A549 (cell line): ENCODE results near the gene MAPK11. TPM values are rescaled to one million over a fixed set of nuclear protein-coding genes. Genes with fewer than 3 reads are reported as not detected.

ENCODE experiments used
- ATAC-seq, 2 experiments: fragments of 200-7000 bp in 1 of 2; fragments of >200 bp in 1 of 2; cut with Nextera tagmentation in 1 of 2; cut with Tn5 transposase in 1 of 2; 3 replicates each; pipeline versions ENCODE4 v1.8.0 to v1.9.1; 2018 to 2020; ENCODE audit warnings: mild to moderate bottlenecking in 1 of 2, moderate library complexity in 1 of 2
- CTCF ChIA-PET: fragments of 300-600 bp; sonication (Branson Sonifier 250); formaldehyde crosslinking; extraction: SDS; loops from one replicate; lab custom pipeline; 2021; ENCODE audit warnings: antibody characterized with exemption, inconsistent platforms; lab: Yijun Ruan, JAX
- POLR2A ChIA-PET: fragments of 350-600 bp; formaldehyde crosslinking; extraction: SDS; loops from one replicate; lab custom pipeline; 2021; ENCODE audit warnings: antibody characterized with exemption, inconsistent platforms; lab: Yijun Ruan, JAX
- DNase-seq, 2 experiments: peaks; one replicate each; pipeline versions ENCODE4 v3.0.0 to v3.0.0-alpha.2; 2011 to 2016; ENCODE audit warnings: low read depth in 1 of 2, low spot score in 1 of 2
- FAIRE-seq: peaks from 2 replicates; lab custom pipeline; 2011; peaks lifted over from hg19 to GRCh38; lab: Jason Lieb, UNC
- H3K27ac ChIP-seq, 2 experiments: fragments of >200 bp; sonication (Bioruptor Twin); formaldehyde crosslinking; 3 replicates each; pipeline ENCODE4 v1.5.1; 2016 to 2017
- H3K4me1 ChIP-seq: fragments of >200 bp; sonication (Bioruptor Twin); formaldehyde crosslinking; 3 replicates; pipeline ENCODE4 v1.6.1; 2016
- H3K4me2 ChIP-seq: fragments of >200 bp; sonication (Bioruptor Twin); formaldehyde crosslinking; 3 replicates; pipeline ENCODE4 v1.6.1; 2016
- H3K4me3 ChIP-seq: fragments of >200 bp; sonication (Bioruptor Twin); formaldehyde crosslinking; 3 replicates; pipeline ENCODE4 v1.5.1; 2016
- H3K9me3 ChIP-seq: fragments of >200 bp; sonication (Bioruptor Twin); formaldehyde crosslinking; 3 replicates; pipeline ENCODE4 v1.6.1; 2016
- CBX8 ChIP-seq: fragments of 200-600 bp; sonication (generic); IDR thresholded peaks from 2 replicates; pipeline ENCODE4 v1.6.1; 2016
- CHD2 ChIP-seq: fragments of 150-350 bp; IDR thresholded peaks from 2 replicates; pipeline ENCODE4 v1.6.1; 2014; ENCODE audit warnings: low read length; ENCODE audit not compliant: partially characterized antibody
- EHMT2 ChIP-seq: fragments of 200-600 bp; sonication (generic); IDR thresholded peaks from 2 replicates; pipeline ENCODE4 v1.6.1; 2016; ENCODE audit warnings: antibody characterized with exemption, low read depth, mild to moderate bottlenecking, moderate library complexity
- EP300 ChIP-seq, 2 experiments: fragments of >200 bp; sonication (Bioruptor Twin); formaldehyde crosslinking; IDR thresholded peaks; 2 replicates in 1 of 2; 3 replicates in 1 of 2; pipeline ENCODE4 v1.6.1; 2016 to 2017
- FOSB ChIP-seq: fragments of 250-450 bp; sonication (Bioruptor Pico); IDR thresholded peaks from 2 replicates; pipeline ENCODE4 v1.5.0; 2020; ENCODE audit warnings: mild to moderate bottlenecking, moderate library complexity
- FOSL2 ChIP-seq, 2 experiments: fragments of 450-650 bp in 1 of 2; fragments of >200 bp in 1 of 2; sonication (Bioruptor Twin) in 1 of 2; formaldehyde crosslinking; IDR thresholded peaks; 2 replicates each; pipeline versions ENCODE4 v1.5.0 to v1.6.1; 2016 to 2020; ENCODE audit warnings: mild to moderate bottlenecking in 1 of 2, moderate library complexity in 1 of 2
- GATA3 ChIP-seq: IDR thresholded peaks from 2 replicates; pipeline ENCODE4 v1.6.1; 2012; ENCODE audit warnings: borderline replicate concordance
- HOXA7 ChIP-seq: fragments of 250-450 bp; sonication (Bioruptor Pico); IDR thresholded peaks from 2 replicates; pipeline ENCODE4 v1.5.0; 2020; ENCODE audit warnings: mild to moderate bottlenecking, moderate library complexity
- HOXB5 ChIP-seq: fragments of 250-450 bp; sonication (Bioruptor Pico); IDR thresholded peaks from 2 replicates; pipeline ENCODE4 v1.5.0; 2020; ENCODE audit warnings: mild to moderate bottlenecking, moderate library complexity
- KDM5A ChIP-seq: fragments of 200-600 bp; sonication (generic); IDR thresholded peaks from 2 replicates; pipeline ENCODE4 v1.6.1; 2016; ENCODE audit warnings: antibody characterized with exemption, mild to moderate bottlenecking
- NFE2L2 ChIP-seq: fragments of 150-350 bp; conservative IDR thresholded peaks from 2 replicates; pipeline ENCODE4 v1.6.1; 2014; ENCODE audit warnings: low read length
- NR3C1 ChIP-seq: fragments of >200 bp; sonication (Bioruptor Twin); formaldehyde crosslinking; IDR thresholded peaks from 3 replicates; pipeline ENCODE4 v1.6.1; 2017
- PHF8 ChIP-seq: fragments of 200-600 bp; sonication (generic); IDR thresholded peaks from 2 replicates; pipeline ENCODE4 v1.6.1; 2016; ENCODE audit warnings: low read depth, mild to moderate bottlenecking, antibody characterized with exemption, moderate library complexity, borderline replicate concordance
- POLR2A ChIP-seq: IDR thresholded peaks from 2 replicates; pipeline ENCODE4 v1.6.1; 2012; ENCODE audit warnings: mild to moderate bottlenecking, low read length
- POLR2AphosphoS2 ChIP-seq: conservative IDR thresholded peaks from 2 replicates; pipeline ENCODE4 v1.6.1; 2012; ENCODE audit warnings: low read length, improper control_type of control experiment, inconsistent platforms
- RARB ChIP-seq: fragments of 250-450 bp; sonication (Bioruptor Pico); IDR thresholded peaks from 2 replicates; pipeline ENCODE4 v1.8.0; 2021; ENCODE audit warnings: mild to moderate bottlenecking, moderate library complexity
- RCOR1 ChIP-seq: fragments of 150-350 bp; IDR thresholded peaks from 2 replicates; pipeline ENCODE4 v1.6.1; 2014; ENCODE audit warnings: antibody characterized with exemption, low read length, low read depth
- RFX5 ChIP-seq: fragments of 450-650 bp; IDR thresholded peaks from 2 replicates; pipeline ENCODE4 v1.7.1; 2014; ENCODE audit warnings: antibody characterized with exemption, mild to moderate bottlenecking, moderate library complexity
- RNF2 ChIP-seq: fragments of 200-600 bp; sonication (generic); IDR thresholded peaks from 2 replicates; pipeline ENCODE4 v1.6.1; 2016; ENCODE audit warnings: low read depth, mild to moderate bottlenecking, antibody characterized with exemption, moderate library complexity, borderline replicate concordance
- TFCP2L1 ChIP-seq: fragments of 250-450 bp; sonication (Bioruptor Pico); IDR thresholded peaks from 2 replicates; pipeline ENCODE4 v1.5.0; 2021; ENCODE audit warnings: mild to moderate bottlenecking
- TP53 ChIP-seq: fragments of 250-450 bp; sonication (Bioruptor Pico); IDR thresholded peaks from 2 replicates; pipeline ENCODE4 v1.5.0; 2021; ENCODE audit warnings: mild to moderate bottlenecking, moderate library complexity
- ZC3H11A ChIP-seq: fragments of 450-650 bp; IDR thresholded peaks from 2 replicates; pipeline ENCODE4 v1.6.1; 2014; ENCODE audit warnings: antibody characterized with exemption, mild to moderate bottlenecking
- ZNF302 ChIP-seq: fragments of 250-450 bp; sonication (Bioruptor Pico); IDR thresholded peaks from 2 replicates; pipeline ENCODE4 v1.9.0; 2021; ENCODE audit warnings: inconsistent platforms, mild to moderate bottlenecking, moderate library complexity
- WGBS: methylation state at CpG from one replicate; pipeline ENCODE4 v1.1.6; 2017; ENCODE audit errors: missing lambda C conversion rate; 5-methylcytosine and 5-hydroxymethylcytosine counted together
- polyA plus RNA-seq, 4 experiments: library from polyadenylated mRNA; depleted of rRNA in 3 of 4; stranded (reverse); fragments of >200 nt; fragmentation: RNase III in 1 of 4; extraction: RNeasy Plus Mini Kit Qiagen cat#74134 plus additional on column Dnase treatment in 1 of 4; gene quantifications; 2 replicates in 3 of 4; 3 replicates in 1 of 4; pipeline ENCODE4 v1.2.3, GENCODE V29; 2011 to 2017
- TF ChIP-seq, protein P1 (sequence below): fragments of 250-450 bp; sonication (Bioruptor Pico); IDR thresholded peaks from 2 replicates; pipeline ENCODE4 v1.5.0; 2021; ENCODE audit warnings: mild to moderate bottlenecking, moderate library complexity, borderline replicate concordance
- TF ChIP-seq, protein P2 (sequence below): fragments of >200 bp; sonication (Bioruptor Twin); formaldehyde crosslinking; IDR thresholded peaks from 3 replicates; pipeline ENCODE4 v1.6.1; 2016
- TF ChIP-seq, protein P3 (sequence below): fragments of 450-650 bp; IDR thresholded peaks from 2 replicates; pipeline ENCODE4 v1.6.1; 2014; ENCODE audit warnings: antibody characterized with exemption
- TF ChIP-seq, protein P4 (sequence below): fragments of >200 bp; sonication (Bioruptor Twin); formaldehyde crosslinking; IDR thresholded peaks from 2 replicates; pipeline ENCODE4 v1.6.1; 2016
- TF ChIP-seq, protein P5 (sequence below): fragments of 150-350 bp; IDR thresholded peaks from 2 replicates; pipeline ENCODE4 v1.6.1; 2014; ENCODE audit warnings: low read depth, mild to moderate bottlenecking, low read length
- TF ChIP-seq, protein P6 (sequence below): fragments of 200-600 bp; sonication (generic); IDR thresholded peaks from 2 replicates; pipeline ENCODE4 v1.6.1; 2016; ENCODE audit warnings: antibody characterized with exemption, mild to moderate bottlenecking, moderate library complexity

Gene MAPK11
- polyA plus RNA-seq, 2 of the 4 experiments (the other 2 are of a cell fraction), result 1.6 to 5.5 TPM

DNA sequence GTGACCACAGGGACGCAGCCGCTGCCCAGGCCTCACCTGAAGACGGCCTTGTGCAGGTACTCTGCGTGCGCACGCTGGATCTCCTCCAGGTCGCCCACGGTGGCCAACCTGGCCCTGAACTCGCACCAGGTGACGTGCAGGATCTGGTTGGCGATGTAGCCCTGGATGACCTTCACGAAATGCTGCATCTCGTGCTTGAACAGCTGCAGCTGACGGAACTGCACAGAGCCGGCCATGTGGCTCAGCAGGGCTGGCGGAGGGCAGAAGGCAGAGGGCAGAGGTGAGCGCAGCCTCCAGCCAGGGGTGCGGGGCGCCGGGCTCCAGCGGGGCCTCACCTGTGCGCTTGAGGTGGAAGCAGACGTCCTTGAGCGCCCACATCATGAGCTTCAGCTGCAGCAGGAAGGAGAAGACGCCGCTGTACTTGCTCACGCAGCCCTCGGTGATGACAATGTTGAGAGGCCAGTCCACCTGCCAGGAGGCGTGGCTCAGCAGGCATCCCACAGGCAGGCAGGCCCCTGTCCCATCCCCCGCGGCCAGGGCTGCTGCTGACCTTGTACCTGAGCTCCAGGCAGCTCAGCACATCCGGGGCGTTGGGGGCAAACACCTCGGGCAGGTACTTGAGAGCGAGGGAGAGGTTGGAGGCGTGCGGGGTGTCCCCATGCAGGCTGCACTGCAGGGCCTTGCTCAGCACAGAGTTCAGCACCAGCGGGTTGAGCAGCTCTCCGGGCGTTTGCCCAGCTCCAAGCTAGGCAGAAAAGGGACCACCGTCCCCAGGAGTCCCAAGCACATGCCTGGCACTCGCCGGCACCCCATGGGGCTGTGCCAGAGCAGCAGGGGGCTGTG is 51.8 kb downstream of the MAPK11 start:
- no peak for ATAC-seq
- FAIRE-seq, result no peak
- 95% methylated on average over 15 of the region's 43 CpGs for WGBS
- H3K4me1 ChIP-seq, result no peaks in the 10 kb centered on the region
- no peak overlapping the region for H3K4me2 ChIP-seq
- POLR2A ChIA-PET, result no interaction called here
- TF ChIP-seq PHF8 (no peak), GATA3 (no peak), TFCP2L1 (CRISPR knock-in tag) (no peak), RFX5 (no peak), NR3C1 (no peak), RARB (CRISPR knock-in tag) (no peak), NFE2L2 (no peak), EHMT2 (no peak), CHD2 (no peak), FOSB (CRISPR knock-in tag) (no peak), KDM5A (no peak), HOXA7 (CRISPR knock-in tag) (no peak), POLR2AphosphoS2 (no peak), ZNF302 (no peak), EP300 (IDR thresholded peaks at IDR 0.05) (no peak)
- TF ChIP-seq, protein P1, sequence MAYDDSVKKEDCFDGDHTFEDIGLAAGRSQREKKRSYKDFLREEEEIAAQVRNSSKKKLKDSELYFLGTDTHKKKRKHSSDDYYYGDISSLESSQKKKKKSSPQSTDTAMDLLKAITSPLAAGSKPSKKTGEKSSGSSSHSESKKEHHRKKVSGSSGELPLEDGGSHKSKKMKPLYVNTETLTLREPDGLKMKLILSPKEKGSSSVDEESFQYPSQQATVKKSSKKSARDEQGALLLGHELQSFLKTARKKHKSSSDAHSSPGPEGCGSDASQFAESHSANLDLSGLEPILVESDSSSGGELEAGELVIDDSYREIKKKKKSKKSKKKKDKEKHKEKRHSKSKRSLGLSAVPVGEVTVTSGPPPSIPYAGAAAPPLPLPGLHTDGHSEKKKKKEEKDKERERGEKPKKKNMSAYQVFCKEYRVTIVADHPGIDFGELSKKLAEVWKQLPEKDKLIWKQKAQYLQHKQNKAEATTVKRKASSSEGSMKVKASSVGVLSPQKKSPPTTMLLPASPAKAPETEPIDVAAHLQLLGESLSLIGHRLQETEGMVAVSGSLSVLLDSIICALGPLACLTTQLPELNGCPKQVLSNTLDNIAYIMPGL (CRISPR knock-in tag), result no peak
- TF ChIP-seq, protein P2, sequence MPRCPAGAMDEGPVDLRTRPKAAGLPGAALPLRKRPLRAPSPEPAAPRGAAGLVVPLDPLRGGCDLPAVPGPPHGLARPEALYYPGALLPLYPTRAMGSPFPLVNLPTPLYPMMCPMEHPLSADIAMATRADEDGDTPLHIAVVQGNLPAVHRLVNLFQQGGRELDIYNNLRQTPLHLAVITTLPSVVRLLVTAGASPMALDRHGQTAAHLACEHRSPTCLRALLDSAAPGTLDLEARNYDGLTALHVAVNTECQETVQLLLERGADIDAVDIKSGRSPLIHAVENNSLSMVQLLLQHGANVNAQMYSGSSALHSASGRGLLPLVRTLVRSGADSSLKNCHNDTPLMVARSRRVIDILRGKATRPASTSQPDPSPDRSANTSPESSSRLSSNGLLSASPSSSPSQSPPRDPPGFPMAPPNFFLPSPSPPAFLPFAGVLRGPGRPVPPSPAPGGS, result no peak
- TF ChIP-seq, protein P3, sequence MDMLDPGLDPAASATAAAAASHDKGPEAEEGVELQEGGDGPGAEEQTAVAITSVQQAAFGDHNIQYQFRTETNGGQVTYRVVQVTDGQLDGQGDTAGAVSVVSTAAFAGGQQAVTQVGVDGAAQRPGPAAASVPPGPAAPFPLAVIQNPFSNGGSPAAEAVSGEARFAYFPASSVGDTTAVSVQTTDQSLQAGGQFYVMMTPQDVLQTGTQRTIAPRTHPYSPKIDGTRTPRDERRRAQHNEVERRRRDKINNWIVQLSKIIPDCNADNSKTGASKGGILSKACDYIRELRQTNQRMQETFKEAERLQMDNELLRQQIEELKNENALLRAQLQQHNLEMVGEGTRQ, result no peak
- TF ChIP-seq, all 56 proteins: peak for 0
- H3K4me3 ChIP-seq, result no peak overlapping the region
- no peaks in the 10 kb centered on the region for H3K9me3 ChIP-seq
- H3K27ac ChIP-seq, result no peak overlapping the region
- DNase-seq, result no peak
- CTCF ChIA-PET, result interaction anchor here (0.9 to 1.1 kb wide), 4 partner anchors 69 to 288 kb away, joined by 3 to 4 read pairs (median 3); no protein-coding TSS in a partner anchor

DNA sequence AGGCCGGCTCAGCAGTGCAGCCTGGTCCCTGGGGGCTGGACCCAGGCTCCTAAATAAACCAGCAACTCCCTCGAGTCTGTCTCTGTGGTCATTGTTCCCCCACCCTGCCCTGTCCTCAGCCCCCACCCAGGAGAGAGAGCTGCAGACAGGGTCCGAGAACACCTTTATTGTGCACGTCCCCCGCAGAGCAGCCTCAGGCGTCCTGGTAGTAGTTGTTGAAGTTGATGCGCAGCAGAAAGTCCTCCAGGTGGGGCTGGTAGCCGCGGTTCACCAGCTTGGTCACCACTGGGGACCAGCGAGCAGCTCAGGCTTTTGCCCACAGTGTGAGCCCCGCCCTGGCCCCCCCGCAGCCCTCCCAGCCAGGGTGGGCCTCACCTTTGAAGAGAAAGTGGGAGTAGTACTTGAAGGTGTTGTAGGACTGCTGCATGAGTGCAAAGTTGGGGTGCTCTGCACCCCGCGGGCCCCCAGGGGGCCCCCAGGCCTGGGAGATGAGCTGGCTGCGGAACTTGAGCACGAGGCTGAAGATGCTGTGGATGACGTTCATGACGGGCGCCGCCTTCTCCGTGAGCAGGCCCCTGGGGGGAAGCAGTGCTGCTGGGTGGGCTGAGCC is 52.5 kb downstream of the MAPK11 start:
- no peak overlapping the region for H3K27ac ChIP-seq
- H3K4me2 ChIP-seq, result no peak overlapping the region
- no peak for DNase-seq
- H3K4me3 ChIP-seq, result no peak overlapping the region
- ChIA-PET POLR2A (no interaction called here), CTCF (interaction anchor here (0.9 kb wide), 1 partner anchor 70 kb away, joined by 3 read pairs; no protein-coding TSS in a partner anchor)
- H3K4me1 ChIP-seq, result no peaks in the 10 kb centered on the region
- ATAC-seq, result no peak
- FAIRE-seq, result no peak
- 60% methylated on average over 1 of the region's 21 CpGs for WGBS
- H3K9me3 ChIP-seq, result no peaks in the 10 kb centered on the region
- TF ChIP-seq FOSL2 (IDR thresholded peaks at IDR 0.05) (no peak), FOSL2 (CRISPR knock-in tag; IDR thresholded peaks at IDR 0.05) (no peak), RCOR1 (no peak), POLR2A (no peak), RNF2 (no peak), CHD2 (no peak), HOXB5 (no peak), ZC3H11A (no peak), TP53 (no peak), CBX8 (no peak)
- TF ChIP-seq, protein P4, sequence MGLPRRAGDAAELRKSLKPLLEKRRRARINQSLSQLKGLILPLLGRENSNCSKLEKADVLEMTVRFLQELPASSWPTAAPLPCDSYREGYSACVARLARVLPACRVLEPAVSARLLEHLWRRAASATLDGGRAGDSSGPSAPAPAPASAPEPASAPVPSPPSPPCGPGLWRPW, result no peak
- TF ChIP-seq, protein P5, sequence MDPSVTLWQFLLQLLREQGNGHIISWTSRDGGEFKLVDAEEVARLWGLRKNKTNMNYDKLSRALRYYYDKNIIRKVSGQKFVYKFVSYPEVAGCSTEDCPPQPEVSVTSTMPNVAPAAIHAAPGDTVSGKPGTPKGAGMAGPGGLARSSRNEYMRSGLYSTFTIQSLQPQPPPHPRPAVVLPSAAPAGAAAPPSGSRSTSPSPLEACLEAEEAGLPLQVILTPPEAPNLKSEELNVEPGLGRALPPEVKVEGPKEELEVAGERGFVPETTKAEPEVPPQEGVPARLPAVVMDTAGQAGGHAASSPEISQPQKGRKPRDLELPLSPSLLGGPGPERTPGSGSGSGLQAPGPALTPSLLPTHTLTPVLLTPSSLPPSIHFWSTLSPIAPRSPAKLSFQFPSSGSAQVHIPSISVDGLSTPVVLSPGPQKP, result no peak
- TF ChIP-seq, protein P6, sequence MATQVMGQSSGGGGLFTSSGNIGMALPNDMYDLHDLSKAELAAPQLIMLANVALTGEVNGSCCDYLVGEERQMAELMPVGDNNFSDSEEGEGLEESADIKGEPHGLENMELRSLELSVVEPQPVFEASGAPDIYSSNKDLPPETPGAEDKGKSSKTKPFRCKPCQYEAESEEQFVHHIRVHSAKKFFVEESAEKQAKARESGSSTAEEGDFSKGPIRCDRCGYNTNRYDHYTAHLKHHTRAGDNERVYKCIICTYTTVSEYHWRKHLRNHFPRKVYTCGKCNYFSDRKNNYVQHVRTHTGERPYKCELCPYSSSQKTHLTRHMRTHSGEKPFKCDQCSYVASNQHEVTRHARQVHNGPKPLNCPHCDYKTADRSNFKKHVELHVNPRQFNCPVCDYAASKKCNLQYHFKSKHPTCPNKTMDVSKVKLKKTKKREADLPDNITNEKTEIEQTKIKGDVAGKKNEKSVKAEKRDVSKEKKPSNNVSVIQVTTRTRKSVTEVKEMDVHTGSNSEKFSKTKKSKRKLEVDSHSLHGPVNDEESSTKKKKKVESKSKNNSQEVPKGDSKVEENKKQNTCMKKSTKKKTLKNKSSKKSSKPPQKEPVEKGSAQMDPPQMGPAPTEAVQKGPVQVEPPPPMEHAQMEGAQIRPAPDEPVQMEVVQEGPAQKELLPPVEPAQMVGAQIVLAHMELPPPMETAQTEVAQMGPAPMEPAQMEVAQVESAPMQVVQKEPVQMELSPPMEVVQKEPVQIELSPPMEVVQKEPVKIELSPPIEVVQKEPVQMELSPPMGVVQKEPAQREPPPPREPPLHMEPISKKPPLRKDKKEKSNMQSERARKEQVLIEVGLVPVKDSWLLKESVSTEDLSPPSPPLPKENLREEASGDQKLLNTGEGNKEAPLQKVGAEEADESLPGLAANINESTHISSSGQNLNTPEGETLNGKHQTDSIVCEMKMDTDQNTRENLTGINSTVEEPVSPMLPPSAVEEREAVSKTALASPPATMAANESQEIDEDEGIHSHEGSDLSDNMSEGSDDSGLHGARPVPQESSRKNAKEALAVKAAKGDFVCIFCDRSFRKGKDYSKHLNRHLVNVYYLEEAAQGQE, result no peak
